OCI-LY3 (cell line): ENCODE measurements around the gene SLC25A18.

ENCODE experiments used
- EZH2phosphoT487 ChIP-seq: fragments of 200-600 bp; shearing (Covaris generic); IDR thresholded peaks from 2 replicates; pipeline ENCODE4 v1.6.1; 2018; ENCODE audit warnings: antibody characterized with exemption, mixed run types, low read depth
- TF ChIP-seq, protein P1 (sequence below): fragments of 200-600, 300-600 bp; sonication (generic); IDR thresholded peaks from 2 replicates; pipeline ENCODE4 v1.5.1; 2014; ENCODE audit warnings: antibody characterized with exemption, low read length, low read depth

GRCh38 chr22:17589810-17590375, 26.6 kb downstream of the SLC25A18 start:
- TF ChIP-seq, protein P1, sequence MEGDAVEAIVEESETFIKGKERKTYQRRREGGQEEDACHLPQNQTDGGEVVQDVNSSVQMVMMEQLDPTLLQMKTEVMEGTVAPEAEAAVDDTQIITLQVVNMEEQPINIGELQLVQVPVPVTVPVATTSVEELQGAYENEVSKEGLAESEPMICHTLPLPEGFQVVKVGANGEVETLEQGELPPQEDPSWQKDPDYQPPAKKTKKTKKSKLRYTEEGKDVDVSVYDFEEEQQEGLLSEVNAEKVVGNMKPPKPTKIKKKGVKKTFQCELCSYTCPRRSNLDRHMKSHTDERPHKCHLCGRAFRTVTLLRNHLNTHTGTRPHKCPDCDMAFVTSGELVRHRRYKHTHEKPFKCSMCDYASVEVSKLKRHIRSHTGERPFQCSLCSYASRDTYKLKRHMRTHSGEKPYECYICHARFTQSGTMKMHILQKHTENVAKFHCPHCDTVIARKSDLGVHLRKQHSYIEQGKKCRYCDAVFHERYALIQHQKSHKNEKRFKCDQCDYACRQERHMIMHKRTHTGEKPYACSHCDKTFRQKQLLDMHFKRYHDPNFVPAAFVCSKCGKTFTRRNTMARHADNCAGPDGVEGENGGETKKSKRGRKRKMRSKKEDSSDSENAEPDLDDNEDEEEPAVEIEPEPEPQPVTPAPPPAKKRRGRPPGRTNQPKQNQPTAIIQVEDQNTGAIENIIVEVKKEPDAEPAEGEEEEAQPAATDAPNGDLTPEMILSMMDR, result no peak
- TF ChIP-seq EZH2phosphoT487, result no peak
